Measurements from ENCODE around the gene ASTL.

DNA sequence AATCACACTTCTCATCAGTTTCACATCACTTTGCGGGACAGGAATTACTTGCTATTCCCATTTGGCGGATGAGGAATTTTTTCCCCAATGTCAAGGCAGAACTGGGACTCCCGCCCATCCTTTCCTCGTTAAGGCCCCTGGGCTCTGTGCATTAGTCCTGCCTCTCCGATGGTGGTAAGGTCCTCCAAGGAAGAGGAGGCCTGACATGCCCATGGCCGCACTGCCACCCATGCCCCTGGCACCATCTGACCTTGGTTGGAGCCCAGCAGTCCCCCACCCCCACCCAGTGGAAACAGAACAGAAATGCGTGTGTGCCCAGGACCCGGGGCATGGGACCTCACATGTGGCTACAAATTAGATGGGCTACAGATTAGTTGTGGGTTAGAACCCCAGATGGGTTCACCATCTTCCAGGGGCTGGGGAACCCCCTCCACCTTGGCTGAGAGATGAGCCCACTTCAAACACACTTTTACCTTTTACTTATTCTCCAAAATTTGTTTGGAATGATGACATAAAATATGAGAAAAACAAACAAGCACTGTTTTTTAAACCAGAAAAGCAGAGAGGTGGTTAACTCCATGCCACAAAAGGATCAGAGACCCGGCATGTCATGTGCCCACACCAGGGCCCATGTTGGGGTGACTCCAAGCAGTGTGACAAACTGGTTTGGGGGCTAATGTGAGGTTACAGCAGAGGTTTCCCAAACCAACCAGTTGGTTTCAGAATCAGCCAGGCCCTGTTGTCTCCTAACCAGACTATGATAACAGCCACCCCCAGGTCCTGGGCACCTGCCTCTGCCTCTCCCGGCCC lies 17.9 kb upstream of the ASTL start:
- TF ChIP-seq, protein P1, sequence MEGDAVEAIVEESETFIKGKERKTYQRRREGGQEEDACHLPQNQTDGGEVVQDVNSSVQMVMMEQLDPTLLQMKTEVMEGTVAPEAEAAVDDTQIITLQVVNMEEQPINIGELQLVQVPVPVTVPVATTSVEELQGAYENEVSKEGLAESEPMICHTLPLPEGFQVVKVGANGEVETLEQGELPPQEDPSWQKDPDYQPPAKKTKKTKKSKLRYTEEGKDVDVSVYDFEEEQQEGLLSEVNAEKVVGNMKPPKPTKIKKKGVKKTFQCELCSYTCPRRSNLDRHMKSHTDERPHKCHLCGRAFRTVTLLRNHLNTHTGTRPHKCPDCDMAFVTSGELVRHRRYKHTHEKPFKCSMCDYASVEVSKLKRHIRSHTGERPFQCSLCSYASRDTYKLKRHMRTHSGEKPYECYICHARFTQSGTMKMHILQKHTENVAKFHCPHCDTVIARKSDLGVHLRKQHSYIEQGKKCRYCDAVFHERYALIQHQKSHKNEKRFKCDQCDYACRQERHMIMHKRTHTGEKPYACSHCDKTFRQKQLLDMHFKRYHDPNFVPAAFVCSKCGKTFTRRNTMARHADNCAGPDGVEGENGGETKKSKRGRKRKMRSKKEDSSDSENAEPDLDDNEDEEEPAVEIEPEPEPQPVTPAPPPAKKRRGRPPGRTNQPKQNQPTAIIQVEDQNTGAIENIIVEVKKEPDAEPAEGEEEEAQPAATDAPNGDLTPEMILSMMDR (IDR thresholded peaks at IDR 0.05; ENCODE audit: low read length), result no peak
- no peak for TF ChIP-seq EZH2 (optimal IDR thresholded peaks at IDR 0.05; ENCODE audit: low read depth, low read length)
